ENCODE results near the gene APLF.

Gene APLF

DNA sequence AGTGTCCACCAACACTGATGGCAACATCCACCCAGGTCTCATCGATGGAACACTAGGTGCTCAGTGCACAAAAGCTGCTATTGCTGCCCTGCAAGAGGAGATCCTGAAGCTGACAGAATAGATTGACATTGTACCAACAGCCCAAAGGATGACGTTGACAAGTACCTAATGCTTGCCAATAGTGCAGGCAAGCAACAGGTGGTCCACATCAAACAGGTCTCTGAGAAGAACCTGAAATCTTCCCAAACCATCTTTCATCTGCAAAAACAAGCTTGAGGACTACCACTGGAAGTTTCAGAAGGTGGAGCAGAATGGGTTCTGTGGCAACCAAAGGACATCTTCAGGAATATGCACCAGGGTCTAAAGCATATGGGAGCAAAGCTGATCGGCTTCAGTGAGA lies 160.2 kb downstream of the APLF start:
- Histone ChIP-seq H4K20me1 (ENCODE audit: low read depth, low read length) (no peaks in the 10 kb centered on the region), H3K9ac (ENCODE audit: low read length) (no peak overlapping the region), H3K36me3 (ENCODE audit: low read length) (no peaks in the 10 kb centered on the region), H3K79me2 (ENCODE audit: insufficient read depth, low read length) (no peaks in the 10 kb centered on the region), H3K27ac (ENCODE audit: low read depth, low read length) (no peak overlapping the region), H3K27me3 (ENCODE audit: low read length) (no peaks in the 10 kb centered on the region), H3K4me2 (ENCODE audit: low read depth, low read length, poor library complexity, severe bottlenecking) (no peak overlapping the region), H2AFZ (ENCODE audit: low read depth, low read length, severe bottlenecking) (no peak overlapping the region), H3F3A (ENCODE audit: insufficient read depth) (no peaks in the 10 kb centered on the region), H3K9me2 (replicated peaks; ENCODE audit: insufficient read depth, low read length) (no peaks in the 10 kb centered on the region), H3K4me3 (ENCODE audit: insufficient read depth, low read length, poor library complexity, severe bottlenecking) (no peak overlapping the region), H3K9me3 (ENCODE audit: insufficient read depth, low read length) (no peaks in the 10 kb centered on the region)
- TF ChIP-seq, protein P1, sequence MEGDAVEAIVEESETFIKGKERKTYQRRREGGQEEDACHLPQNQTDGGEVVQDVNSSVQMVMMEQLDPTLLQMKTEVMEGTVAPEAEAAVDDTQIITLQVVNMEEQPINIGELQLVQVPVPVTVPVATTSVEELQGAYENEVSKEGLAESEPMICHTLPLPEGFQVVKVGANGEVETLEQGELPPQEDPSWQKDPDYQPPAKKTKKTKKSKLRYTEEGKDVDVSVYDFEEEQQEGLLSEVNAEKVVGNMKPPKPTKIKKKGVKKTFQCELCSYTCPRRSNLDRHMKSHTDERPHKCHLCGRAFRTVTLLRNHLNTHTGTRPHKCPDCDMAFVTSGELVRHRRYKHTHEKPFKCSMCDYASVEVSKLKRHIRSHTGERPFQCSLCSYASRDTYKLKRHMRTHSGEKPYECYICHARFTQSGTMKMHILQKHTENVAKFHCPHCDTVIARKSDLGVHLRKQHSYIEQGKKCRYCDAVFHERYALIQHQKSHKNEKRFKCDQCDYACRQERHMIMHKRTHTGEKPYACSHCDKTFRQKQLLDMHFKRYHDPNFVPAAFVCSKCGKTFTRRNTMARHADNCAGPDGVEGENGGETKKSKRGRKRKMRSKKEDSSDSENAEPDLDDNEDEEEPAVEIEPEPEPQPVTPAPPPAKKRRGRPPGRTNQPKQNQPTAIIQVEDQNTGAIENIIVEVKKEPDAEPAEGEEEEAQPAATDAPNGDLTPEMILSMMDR (IDR thresholded peaks at IDR 0.05; ENCODE audit: insufficient read depth, low read length, poor library complexity, severe bottlenecking): no peak
- TF ChIP-seq EZH2phosphoT487 (conservative IDR thresholded peaks at IDR 0.05; ENCODE audit: low read length): no peak
